PFSK-1 (cell line): ENCODE results near the gene FOXK1.

Source experiments
- FOXP2 ChIP-seq: optimal IDR thresholded peaks from 2 replicates; pipeline ENCODE3; 2011; ENCODE audit warnings: borderline replicate concordance, control low read depth, inconsistent platforms; ENCODE audit not compliant: insufficient read depth; ENCODE audit errors: extremely low read length, extremely low read depth
- POLR2AphosphoS5 ChIP-seq: IDR thresholded peaks from 2 replicates; pipeline ENCODE4 v1.6.1; 2012; ENCODE audit warnings: low read depth, mild to moderate bottlenecking, control low read depth, low read length, moderate library complexity
- REST ChIP-seq, 2 experiments: IDR thresholded peaks; 2 replicates each; pipeline versions ENCODE4 v1.6.1 to v1.8.0; 2011 to 2012; ENCODE audit warnings: low read depth in 2 of 2, low read length in 2 of 2, control low read depth in 1 of 2, inconsistent platforms in 1 of 2, mild to moderate bottlenecking in 1 of 2, moderate library complexity in 1 of 2; ENCODE audit not compliant: insufficient read depth in 1 of 2
- SIN3A ChIP-seq: IDR thresholded peaks from 2 replicates; pipeline ENCODE4 v1.6.1; 2012; ENCODE audit warnings: mild to moderate bottlenecking, low read length, moderate library complexity, borderline replicate concordance; ENCODE audit not compliant: insufficient read depth
- TAF1 ChIP-seq: IDR thresholded peaks from 2 replicates; pipeline ENCODE4 v1.6.1; 2012; ENCODE audit warnings: low read length, control low read depth, borderline replicate concordance; ENCODE audit not compliant: insufficient read depth

Gene FOXK1

GRCh38 chr7:4805110-4805983 lies 123.3 kb downstream of the FOXK1 start:
- TF ChIP-seq REST (IDR thresholded peaks at IDR 0.05; ENCODE audit: insufficient read depth in 1 of 2, low read depth in 2 of 2, low read length in 2 of 2): no peak
- no peak for TF ChIP-seq FOXP2
- no peak for TF ChIP-seq SIN3A
- no peak for TF ChIP-seq POLR2AphosphoS5
- no peak for TF ChIP-seq TAF1

GRCh38 chr7:4805984-4806300 lies 123.8 kb downstream of the FOXK1 start:
- TF ChIP-seq REST (IDR thresholded peaks at IDR 0.05; ENCODE audit: insufficient read depth in 1 of 2, low read depth in 2 of 2, low read length in 2 of 2) (no peak), POLR2AphosphoS5 (no peak), TAF1 (no peak), SIN3A (no peak), FOXP2 (no peak)

GRCh38 chr7:4806983-4807597 lies 125.0 kb downstream of the FOXK1 start:
- TF ChIP-seq SIN3A (no peak), TAF1 (no peak), FOXP2 (no peak), REST (IDR thresholded peaks at IDR 0.05; ENCODE audit: insufficient read depth in 1 of 2, low read depth in 2 of 2, low read length in 2 of 2) (no peak), POLR2AphosphoS5 (no peak)

GRCh38 chr7:4807598-4808016 lies 125.5 kb downstream of the FOXK1 start:
- TF ChIP-seq TAF1 (no peak), REST (IDR thresholded peaks at IDR 0.05; ENCODE audit: insufficient read depth in 1 of 2, low read depth in 2 of 2, low read length in 2 of 2) (no peak), FOXP2 (no peak), SIN3A (no peak), POLR2AphosphoS5 (no peak)
